Body of pancreas (tissue), 4 donors: ENCODE data around the gene TXNL4B.

Experiments
- CTCF ChIP-seq, 7 experiments: fragments of 450-650 bp in 4 of 7; fragments of 200-600 bp in 3 of 7; sonication (generic) in 3 of 7; IDR thresholded peaks; one replicate each; pipeline ENCODE4 v1.5.1; 2016 to 2019; ENCODE audit warnings: antibody characterized with exemption in 7 of 7
- POLR2A ChIP-seq, 3 donors: fragments of 450-650 bp; IDR thresholded peaks; one replicate each; pipeline ENCODE4 v1.6.1; 2016; ENCODE audit warnings: antibody characterized with exemption in 3 of 3, mild to moderate bottlenecking in 2 of 3

- TF ChIP-seq POLR2A (IDR thresholded peaks at IDR 0.05) (no peak), CTCF (IDR thresholded peaks at IDR 0.05) (no peak)
Observed at GRCh38 chr16:72134507-72134906, 41.1 kb upstream of the TXNL4B start.
